NOMO-1 (cell line): Measurements from ENCODE around the gene AKAP13.
A peak's percentile ranks its signal among the peaks of the same experiment; 100 is the strongest.
"Not testable (repeated sequence)": the region's sequence is repeated elsewhere in the genome, so short reads cannot be mapped to it uniquely, and the experiment has no call there.

ENCODE experiments used
- DNase-seq, 2 experiments: peaks; one replicate each; lab custom pipeline; 2025; ENCODE audit not compliant: unreplicated experiment in 2 of 2; lab: John Stamatoyannopoulos, UW

AKAP13 gene

GRCh38 chr15:85440451-85440850 lies 60.0 kb downstream of the AKAP13 start:
- DNase-seq, result no peak

DNA sequence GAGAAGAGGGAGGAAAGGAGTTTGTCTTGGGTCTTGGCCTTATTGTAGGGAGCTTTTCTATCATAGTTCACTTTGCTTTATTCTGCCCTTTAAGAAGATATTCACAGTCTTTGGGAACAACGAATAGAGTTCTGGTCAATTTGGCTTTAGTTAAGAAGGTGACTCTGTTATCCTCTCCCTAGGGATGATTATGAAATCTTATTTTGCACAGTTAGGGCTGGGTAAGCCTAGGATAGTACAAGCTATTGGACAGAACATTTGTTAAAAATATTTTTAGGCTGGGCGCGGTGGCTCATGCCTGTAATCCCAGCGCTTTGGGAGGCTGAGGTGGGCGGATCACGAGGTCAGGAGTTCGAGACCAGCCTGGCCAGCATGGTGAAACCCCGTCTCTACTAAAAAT lies 61.5 kb downstream of the AKAP13 start:
- DNase-seq, result not testable (repeated sequence)

DNA sequence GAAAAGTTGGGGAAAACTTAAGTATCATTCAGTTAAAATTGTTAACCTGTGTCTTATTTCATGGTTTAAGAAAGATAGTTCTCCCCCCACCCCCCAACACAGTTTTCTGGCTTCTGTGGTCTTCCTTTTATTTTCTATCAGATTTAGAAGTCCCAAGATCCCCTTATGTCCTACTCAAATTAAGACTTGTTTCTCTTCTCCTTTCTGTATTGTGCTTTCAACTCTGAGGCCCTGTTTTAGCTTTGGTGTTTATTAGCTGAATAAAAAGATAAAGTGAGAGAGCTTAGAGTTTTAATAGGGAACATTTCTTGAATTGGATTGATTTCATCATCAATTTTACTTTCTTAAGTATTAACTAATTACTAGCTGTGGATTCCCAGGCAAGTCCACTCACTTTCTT lies 62.6 kb downstream of the AKAP13 start:
- DNase-seq, result peak in 1 of 2 experiments; percentile 23

GRCh38 chr15:85443593-85444087 lies 63.2 kb downstream of the AKAP13 start:
- DNase-seq, result no peak

- DNase-seq, result no peak
These were observed 63.8 kb downstream of the AKAP13 start for GRCh38 chr15:85444122-85444745.

DNA sequence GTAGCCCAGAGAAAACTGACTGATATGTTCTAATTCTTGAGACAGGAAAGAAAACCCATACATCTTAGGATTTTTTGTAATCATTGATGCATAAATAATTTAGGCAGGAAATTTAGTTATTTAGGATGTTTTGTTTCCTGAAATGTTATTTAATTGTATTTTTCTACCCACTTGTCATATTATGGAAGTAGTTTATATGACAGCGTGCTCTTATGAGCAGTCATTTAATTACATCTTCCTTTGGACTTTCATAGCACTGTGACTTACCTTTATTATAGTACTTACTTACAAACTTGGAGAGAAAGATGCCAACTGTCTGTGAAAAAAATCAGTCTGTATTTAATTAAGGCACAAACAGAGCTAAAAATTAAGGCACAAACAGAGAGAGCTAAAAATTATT lies 65.0 kb downstream of the AKAP13 start:
- DNase-seq, result no peak

- no peak for DNase-seq
These were observed 70.8 kb downstream of the AKAP13 start for GRCh38 chr15:85451099-85451700.

DNA sequence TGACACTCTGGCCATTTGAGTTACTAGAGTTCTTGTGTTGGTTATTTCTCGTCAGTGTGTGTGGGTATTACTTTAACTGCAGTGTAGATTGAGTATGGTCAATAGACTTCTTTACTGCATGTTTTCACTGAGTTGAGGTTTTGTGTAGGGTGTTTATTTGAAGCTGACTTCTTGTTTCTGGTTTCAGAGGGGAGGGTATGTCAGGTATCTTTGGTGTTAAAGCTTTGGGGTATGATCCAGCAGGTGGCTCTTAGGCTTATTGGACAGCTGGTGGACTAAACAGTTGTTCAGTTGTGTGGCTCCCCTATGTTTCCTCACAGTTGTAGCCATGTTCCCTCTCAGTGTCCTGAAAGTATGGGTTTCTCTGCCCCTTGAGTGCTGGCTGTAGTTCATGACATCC lies 72.0 kb downstream of the AKAP13 start:
- DNase-seq, result no peak

DNA sequence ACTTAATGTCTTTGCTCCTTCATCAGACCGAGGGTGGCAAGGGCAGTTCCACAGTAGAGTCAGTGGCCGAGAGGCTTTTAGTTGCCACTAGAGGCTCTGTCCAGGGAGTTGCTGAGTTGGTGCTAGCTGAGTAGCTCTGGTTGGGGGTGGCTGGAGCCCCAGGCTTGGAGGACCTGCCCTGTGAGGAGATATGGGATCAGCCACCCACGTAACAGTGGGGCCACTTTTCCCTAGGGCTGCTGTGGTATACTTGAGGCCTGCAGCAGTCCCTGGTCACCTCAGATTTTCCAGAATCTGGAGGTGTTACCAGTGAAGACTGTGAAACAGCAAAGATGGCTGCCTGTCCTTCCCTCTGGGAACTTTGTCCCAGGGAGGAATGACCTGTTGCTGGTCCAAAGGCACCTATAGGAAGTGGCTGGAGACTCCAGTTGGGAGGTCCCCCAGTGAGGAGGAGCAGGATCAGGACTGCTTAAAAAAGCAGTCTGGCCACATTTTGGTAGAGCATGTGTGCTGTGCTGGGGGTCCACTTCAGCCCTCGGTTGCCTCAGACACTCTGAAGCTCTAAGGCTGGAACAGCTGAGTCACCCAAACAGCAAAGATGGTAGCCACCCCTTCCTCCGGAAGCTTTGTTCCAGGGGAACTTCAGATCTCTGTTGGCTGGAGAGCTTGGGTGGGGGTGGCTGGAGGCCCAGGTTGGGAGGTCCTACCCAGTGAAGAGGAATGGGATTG lies 72.9 kb downstream of the AKAP13 start:
- DNase-seq, result no peak

GRCh38 chr15:85454403-85454802 lies 74.0 kb downstream of the AKAP13 start:
- no peak for DNase-seq

DNA sequence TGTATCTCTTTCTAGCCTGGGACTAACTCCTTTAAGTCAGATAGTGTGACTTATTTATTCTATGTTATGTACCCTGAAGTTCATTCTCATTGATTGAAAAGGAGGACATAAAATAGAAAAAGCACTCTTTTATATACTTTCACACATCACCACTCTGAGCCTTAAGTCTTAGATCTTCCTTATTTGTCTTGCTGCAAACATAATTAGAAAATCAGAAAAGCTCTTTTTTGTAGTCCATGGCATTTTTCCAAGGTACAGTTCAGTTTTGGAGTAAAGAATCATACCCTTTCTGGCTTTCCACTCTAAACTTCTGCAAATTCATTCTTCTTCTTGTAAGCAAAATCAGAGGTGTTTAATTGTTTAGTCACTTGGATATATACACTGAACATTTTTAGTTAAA lies 75.5 kb downstream of the AKAP13 start:
- DNase-seq, result no peak

DNA sequence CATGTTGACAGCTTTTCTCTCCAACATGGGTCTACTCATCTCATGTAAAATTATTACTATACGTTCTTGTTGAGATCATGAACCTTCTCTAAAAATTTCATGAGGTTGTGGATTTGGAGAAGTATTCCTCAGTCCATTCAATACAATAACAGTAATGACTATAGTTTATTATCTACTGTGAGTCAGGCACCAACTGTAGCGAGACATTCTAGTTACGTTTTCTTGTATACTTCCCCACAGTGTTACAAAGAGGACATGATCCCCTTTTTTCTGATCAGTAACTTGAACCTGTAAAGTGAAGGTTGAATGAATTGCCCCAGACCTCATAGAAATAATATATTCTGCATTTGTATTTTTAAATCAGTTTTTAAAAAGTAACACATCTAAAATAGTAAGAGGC lies 76.4 kb downstream of the AKAP13 start:
- DNase-seq, result no peak

DNA sequence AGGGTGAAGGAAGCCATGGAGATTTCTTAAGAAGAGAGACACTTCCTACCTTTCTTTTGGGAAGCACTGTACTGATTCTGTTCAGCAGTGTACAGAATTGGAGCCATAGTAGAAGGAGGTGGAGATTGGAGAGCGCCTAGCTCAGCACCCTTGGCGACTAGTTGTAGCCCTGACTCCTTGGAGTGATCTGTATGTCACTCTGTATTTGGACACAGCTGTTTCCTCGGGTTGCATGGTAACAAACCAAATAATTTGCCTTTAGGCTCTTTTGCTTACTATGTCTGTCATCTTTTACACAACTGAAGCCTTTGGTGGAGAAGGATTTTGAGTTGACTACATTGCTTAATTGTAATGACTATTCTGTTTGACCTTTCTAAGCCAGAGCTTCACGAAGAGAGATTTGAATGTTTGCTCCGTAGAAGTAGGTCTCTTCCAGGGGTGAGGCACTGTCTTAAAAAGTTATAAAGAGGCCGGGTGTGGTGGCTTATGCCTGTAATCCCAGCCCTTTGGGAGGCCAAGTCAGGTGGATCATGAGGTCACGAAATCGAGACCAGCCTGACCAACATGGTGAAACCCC lies 77.1 kb downstream of the AKAP13 start:
- no peak for DNase-seq

GRCh38 chr15:85458764-85459163 lies 78.4 kb downstream of the AKAP13 start:
- no peak for DNase-seq

DNA sequence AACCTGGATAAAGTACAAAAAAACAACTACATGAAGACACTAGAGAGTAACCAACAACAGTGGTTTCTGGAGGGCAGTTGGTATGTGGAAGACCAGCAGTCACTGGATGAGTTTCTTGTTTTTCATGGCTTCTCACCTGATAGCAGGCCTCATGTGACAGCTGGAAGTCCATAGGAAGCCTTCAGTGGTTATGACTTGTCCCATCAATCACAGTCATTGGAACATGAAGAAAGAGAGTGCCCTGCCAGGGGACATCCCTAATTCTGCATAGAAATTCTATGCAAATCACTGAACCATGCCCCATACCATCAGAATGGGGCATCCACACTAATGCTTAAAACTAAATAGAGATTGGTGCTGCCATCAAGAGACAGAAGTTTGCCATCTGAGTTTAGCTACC lies 81.6 kb downstream of the AKAP13 start:
- no peak for DNase-seq

DNA sequence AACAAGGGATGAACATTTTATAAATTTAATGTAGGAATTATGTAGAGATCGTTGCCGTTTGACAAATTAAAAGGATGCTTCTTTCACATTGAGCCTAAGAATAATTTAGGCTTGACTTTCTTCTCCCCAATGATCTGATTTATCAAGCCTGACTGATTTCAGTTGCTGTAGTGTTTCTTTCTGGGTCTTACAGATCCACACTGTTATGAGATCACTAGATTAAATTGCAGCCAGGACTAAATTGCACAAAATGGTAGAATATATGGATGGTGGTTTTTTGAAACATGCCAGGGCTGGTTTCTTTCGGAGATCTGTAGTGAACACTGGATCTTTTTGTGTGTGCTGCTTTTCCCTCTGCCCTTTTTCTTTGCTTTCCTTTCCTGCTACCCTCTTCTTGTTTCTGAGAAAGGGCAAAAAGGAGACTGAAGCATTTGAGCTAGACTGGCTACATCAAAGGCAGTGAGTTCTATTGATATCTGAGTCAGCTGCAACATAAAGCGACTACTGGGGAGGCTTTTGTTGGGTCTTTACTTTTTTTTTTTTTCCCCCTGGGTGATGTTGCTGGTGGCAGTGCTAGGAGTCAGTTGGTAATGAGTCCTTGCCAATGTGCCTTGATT lies 83.0 kb downstream of the AKAP13 start:
- no peak for DNase-seq

DNA sequence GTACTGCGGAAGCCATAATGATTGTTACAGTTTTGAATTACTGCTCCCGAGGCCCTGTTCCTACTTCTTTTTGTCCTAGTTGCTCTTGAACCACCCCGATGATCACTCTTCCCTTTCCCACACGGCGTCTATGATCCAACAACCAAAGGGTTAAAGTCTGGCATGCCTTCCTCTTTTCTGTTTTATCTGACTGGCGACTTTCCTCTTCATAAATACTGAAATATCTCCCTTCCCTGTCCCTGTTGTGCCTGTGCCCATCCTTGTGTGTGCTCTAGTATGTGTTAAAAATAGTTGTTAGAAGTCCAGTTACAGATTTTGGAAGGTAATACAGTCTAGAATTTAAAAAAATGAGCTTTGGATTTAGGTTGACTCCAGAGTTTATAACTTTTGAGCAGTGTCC lies 83.6 kb downstream of the AKAP13 start:
- peak in 1 of 2 experiments; percentile 23 for DNase-seq

- no peak for DNase-seq
These were observed 84.1 kb downstream of the AKAP13 start for GRCh38 chr15:85464471-85464870.

DNA sequence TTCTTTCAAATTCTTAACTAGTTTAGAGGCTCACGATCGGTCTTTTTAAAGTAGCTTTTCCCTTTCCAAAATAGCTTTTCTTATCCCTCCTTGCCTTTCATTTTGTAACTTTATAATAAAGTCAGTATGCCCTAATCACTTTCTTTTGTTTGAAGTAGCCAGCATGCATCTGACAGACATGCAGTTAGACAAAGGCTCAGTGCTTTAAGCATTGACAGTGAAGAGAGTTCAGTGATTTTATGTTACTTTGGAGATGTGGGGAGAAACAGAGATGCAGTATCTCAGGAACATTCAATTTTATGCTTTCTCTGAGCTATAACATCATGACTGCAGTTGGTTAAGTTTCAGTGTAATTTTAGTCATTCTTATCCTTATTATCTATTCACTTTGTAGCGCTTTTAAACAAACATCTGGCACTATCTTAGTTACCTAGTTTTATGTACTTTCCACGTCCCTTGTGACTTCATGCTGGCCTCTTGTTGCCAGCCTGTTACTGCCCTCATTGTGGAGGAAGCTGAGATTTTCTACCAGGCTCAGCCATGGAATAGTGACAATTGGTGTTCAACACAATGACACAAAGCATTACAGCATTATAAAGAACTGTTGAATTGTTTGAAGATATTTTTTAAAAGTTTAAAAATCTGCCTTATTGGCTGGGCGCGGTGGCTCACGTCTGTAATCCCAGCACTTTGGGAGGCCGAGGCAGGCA lies 90.3 kb downstream of the AKAP13 start:
- DNase-seq, result no peak

DNA sequence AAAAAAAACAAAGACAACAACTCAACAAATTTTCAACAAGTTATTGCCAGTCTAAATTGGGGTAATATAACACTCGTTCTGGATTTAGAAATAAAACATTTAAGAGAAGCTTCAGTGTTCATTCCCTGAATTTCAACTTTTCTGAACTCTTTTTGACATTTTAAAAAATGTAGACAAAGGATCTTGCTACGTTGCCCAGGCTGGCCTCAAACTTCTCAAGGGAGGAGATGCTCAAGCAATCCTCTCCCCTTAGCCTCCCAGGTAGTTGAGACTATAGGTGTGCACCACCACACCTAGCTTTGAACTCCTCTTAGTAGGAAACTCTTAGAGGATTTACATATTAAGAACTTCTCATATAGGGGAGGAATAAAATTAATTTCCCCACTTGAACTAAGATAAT lies 91.9 kb downstream of the AKAP13 start:
- no peak for DNase-seq

- no peak for DNase-seq
These were observed 93.1 kb downstream of the AKAP13 start for GRCh38 chr15:85473455-85473854.
